ENCODE results near the gene HSPA2.

- no peak for TF ChIP-seq CTCF (IDR thresholded peaks at IDR 0.05; ENCODE audit: low read depth, low read length)
- no peak for TF ChIP-seq POLR2A (IDR thresholded peaks at IDR 0.05; ENCODE audit: extremely low read depth, insufficient read length)
- TF ChIP-seq, protein P1, sequence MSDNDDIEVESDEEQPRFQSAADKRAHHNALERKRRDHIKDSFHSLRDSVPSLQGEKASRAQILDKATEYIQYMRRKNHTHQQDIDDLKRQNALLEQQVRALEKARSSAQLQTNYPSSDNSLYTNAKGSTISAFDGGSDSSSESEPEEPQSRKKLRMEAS (IDR thresholded peaks at IDR 0.05; ENCODE audit: low read depth, low read length): no peak
These were observed 26.1 kb downstream of the HSPA2 start for GRCh38 chr14:64566651-64567122.
